ENCODE results near the gene SMARCB1. TPM values are rescaled to one million over a fixed set of nuclear protein-coding genes. Genes with fewer than 3 reads are reported as not detected.

SMARCB1 gene
- total and polyA plus RNA-seq, 2 experiments from 2014 or later: 147 to 175 TPM

GRCh38 chr22:23831781-23832180 lies 45.0 kb downstream of the SMARCB1 start:
- no peak for TF ChIP-seq CTCF (IDR thresholded peaks at IDR 0.05; ENCODE audit: low read depth, low read length)
- H3K27ac ChIP-seq: peak overlapping the region; percentile 66
- no peaks in the 10 kb centered on the region for H3K27me3 ChIP-seq
- H3K36me3 ChIP-seq: peaks cover 11% of the 10 kb centered on the region
- no peak overlapping the region for H3K4me3 ChIP-seq
- no peak for DNase-seq (ENCODE audit: low read depth in 1 of 2, low spot score in 1 of 2)
- no peaks in the 10 kb centered on the region for H3K9me3 ChIP-seq (ENCODE audit: low read depth)
- peaks cover 29% of the 10 kb centered on the region for H3K4me1 ChIP-seq (ENCODE audit: low read depth)

GRCh38 chr22:23832226-23833016 lies 45.7 kb downstream of the SMARCB1 start:
- H3K36me3 ChIP-seq: peaks cover 9% of the 10 kb centered on the region
- H3K27me3 ChIP-seq: no peaks in the 10 kb centered on the region
- H3K9me3 ChIP-seq (ENCODE audit: low read depth): no peaks in the 10 kb centered on the region
- no peak for TF ChIP-seq CTCF (IDR thresholded peaks at IDR 0.05; ENCODE audit: low read depth, low read length)
- peaks cover 22% of the 10 kb centered on the region for H3K4me1 ChIP-seq (ENCODE audit: low read depth)
- no peak for DNase-seq (ENCODE audit: low read depth in 1 of 2, low spot score in 1 of 2)
- peak overlapping the region; percentile 66 for H3K27ac ChIP-seq
- no peak overlapping the region for H3K4me3 ChIP-seq

GRCh38 chr22:23833017-23833751 lies 46.4 kb downstream of the SMARCB1 start:
- Histone ChIP-seq H3K36me3 (peaks cover 9% of the 10 kb centered on the region), H3K9me3 (ENCODE audit: low read depth) (no peaks in the 10 kb centered on the region), H3K4me3 (no peak overlapping the region), H3K27ac (peak overlapping the region; percentile 66), H3K4me1 (ENCODE audit: low read depth) (peaks cover 24% of the 10 kb centered on the region), H3K27me3 (no peaks in the 10 kb centered on the region)
- no peak for TF ChIP-seq CTCF (IDR thresholded peaks at IDR 0.05; ENCODE audit: low read depth, low read length)
- no peak for DNase-seq (ENCODE audit: low read depth in 1 of 2, low spot score in 1 of 2)

GRCh38 chr22:23833911-23834317 lies 47.1 kb downstream of the SMARCB1 start:
- Histone ChIP-seq H3K4me1 (ENCODE audit: low read depth) (peaks cover 27% of the 10 kb centered on the region), H3K36me3 (peaks cover 9% of the 10 kb centered on the region)

GRCh38 chr22:23834406-23834792 lies 47.6 kb downstream of the SMARCB1 start:
- Histone ChIP-seq H3K27me3 (no peaks in the 10 kb centered on the region), H3K36me3 (peaks cover 9% of the 10 kb centered on the region), H3K27ac (peak overlapping the region; percentile 80), H3K4me1 (ENCODE audit: low read depth) (peaks cover 27% of the 10 kb centered on the region), H3K4me3 (no peak overlapping the region), H3K9me3 (ENCODE audit: low read depth) (no peaks in the 10 kb centered on the region)
- no peak for TF ChIP-seq CTCF (IDR thresholded peaks at IDR 0.05; ENCODE audit: low read depth, low read length)
- no peak for DNase-seq (ENCODE audit: low read depth in 1 of 2, low spot score in 1 of 2)

More at GRCh38 chr22:23833911-23834317, 47.1 kb downstream of the SMARCB1 start:
- no peak overlapping the region for H3K27ac ChIP-seq
- H3K4me3 ChIP-seq: no peak overlapping the region
- DNase-seq (ENCODE audit: low read depth in 1 of 2, low spot score in 1 of 2): no peak
- H3K9me3 ChIP-seq (ENCODE audit: low read depth): no peaks in the 10 kb centered on the region
- no peaks in the 10 kb centered on the region for H3K27me3 ChIP-seq
- TF ChIP-seq CTCF (IDR thresholded peaks at IDR 0.05; ENCODE audit: low read depth, low read length): no peak
